GM23338 (cell line): ENCODE measurements around the gene CSTF2.

ENCODE experiments used
- CREB1 ChIP-seq: fragments of 250-450 bp; sonication (Bioruptor Pico); IDR thresholded peaks from 2 replicates; pipeline ENCODE4 v1.5.0; 2020; ENCODE audit warnings: low read depth, mild to moderate bottlenecking, moderate library complexity
- CTCF ChIP-seq, 2 experiments: fragments of 200-600 bp in 1 of 2; sonication (generic) in 1 of 2; conservative IDR thresholded peaks; 2 replicates each; pipeline versions ENCODE4 v1.5.1 to v1.6.1; 2016 to 2017; ENCODE audit warnings: antibody characterized with exemption in 2 of 2, low read depth in 2 of 2, mild to moderate bottlenecking in 2 of 2, moderate library complexity in 1 of 2
- EZH2 ChIP-seq: fragments of 200-600 bp; sonication (generic); IDR thresholded peaks from one replicate; pipeline ENCODE4 v1.8.0; 2017; ENCODE audit warnings: antibody characterized with exemption, mild to moderate bottlenecking, low read depth; ENCODE audit not compliant: unreplicated experiment
- EZH2phosphoT487 ChIP-seq: fragments of 200-600 bp; sonication (generic); IDR thresholded peaks from one replicate; pipeline ENCODE4 v1.8.1; 2018; ENCODE audit warnings: antibody characterized with exemption; ENCODE audit not compliant: unreplicated experiment
- JUNB ChIP-seq: IDR thresholded peaks from one replicate; pipeline ENCODE4 v1.6.1; 2016; ENCODE audit warnings: antibody characterized with exemption; ENCODE audit not compliant: unreplicated experiment
- NANOG ChIP-seq: IDR thresholded peaks from 2 replicates; pipeline ENCODE4 v1.6.1; 2016; ENCODE audit warnings: antibody characterized with exemption, borderline replicate concordance
- POLR2AphosphoS5 ChIP-seq: IDR thresholded peaks from 2 replicates; pipeline ENCODE4 v1.6.1; 2016; ENCODE audit warnings: antibody characterized with exemption, low read depth
- REST ChIP-seq: IDR thresholded peaks from one replicate; pipeline ENCODE4 v1.6.1; 2018; ENCODE audit warnings: antibody characterized with exemption; ENCODE audit not compliant: unreplicated experiment
- STAT1 ChIP-seq: IDR thresholded peaks from one replicate; pipeline ENCODE4 v1.6.1; 2016; ENCODE audit warnings: antibody characterized with exemption; ENCODE audit not compliant: unreplicated experiment
- ZNF114 ChIP-seq: fragments of 250-450 bp; sonication (Bioruptor Pico); IDR thresholded peaks from 2 replicates; pipeline ENCODE4 v1.5.0; 2020; ENCODE audit warnings: mild to moderate bottlenecking, moderate library complexity
- ZNF331 ChIP-seq: fragments of 250-450 bp; sonication (Bioruptor Pico); IDR thresholded peaks from 2 replicates; pipeline ENCODE4 v1.5.0; 2020; ENCODE audit warnings: low read depth, mild to moderate bottlenecking, moderate library complexity
- TF ChIP-seq, protein P1 (sequence below): IDR thresholded peaks from 2 replicates; pipeline ENCODE4 v1.6.1; 2016; ENCODE audit warnings: antibody characterized with exemption

DNA sequence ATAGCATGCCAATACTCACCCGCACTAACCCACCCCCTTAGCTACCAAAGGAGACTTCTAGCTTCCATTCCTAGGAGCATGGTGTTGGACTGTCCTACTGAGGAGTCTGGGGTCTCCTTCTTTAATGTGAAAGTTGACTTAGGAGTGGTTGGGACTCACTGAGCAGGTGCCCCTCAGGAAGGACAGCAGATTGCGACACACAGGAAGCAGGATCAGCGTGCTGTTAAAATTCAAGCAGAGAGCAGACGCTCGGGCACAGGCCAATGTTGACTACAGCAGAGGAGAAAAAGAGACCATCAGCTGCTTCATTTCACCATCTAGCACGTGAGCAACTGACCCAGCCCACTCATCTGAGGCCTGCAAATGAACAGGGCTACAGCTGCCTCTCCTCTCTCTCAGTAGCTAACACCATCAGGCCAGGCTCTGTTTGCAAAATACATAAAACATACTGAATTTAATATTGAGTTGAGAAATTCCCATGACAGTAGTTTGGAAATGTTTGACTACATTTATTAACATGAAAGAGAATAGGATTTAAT is 43.2 kb downstream of the CSTF2 start:
- TF ChIP-seq CTCF (conservative IDR thresholded peaks at IDR 0.05; ENCODE audit: low read depth in 2 of 2): no peak
- no peak for TF ChIP-seq EZH2phosphoT487
- TF ChIP-seq EZH2: no peak
- no peak for TF ChIP-seq POLR2AphosphoS5
- no peak for TF ChIP-seq REST
- TF ChIP-seq CREB1 (CRISPR knock-in tag): no peak
- TF ChIP-seq, protein P1, sequence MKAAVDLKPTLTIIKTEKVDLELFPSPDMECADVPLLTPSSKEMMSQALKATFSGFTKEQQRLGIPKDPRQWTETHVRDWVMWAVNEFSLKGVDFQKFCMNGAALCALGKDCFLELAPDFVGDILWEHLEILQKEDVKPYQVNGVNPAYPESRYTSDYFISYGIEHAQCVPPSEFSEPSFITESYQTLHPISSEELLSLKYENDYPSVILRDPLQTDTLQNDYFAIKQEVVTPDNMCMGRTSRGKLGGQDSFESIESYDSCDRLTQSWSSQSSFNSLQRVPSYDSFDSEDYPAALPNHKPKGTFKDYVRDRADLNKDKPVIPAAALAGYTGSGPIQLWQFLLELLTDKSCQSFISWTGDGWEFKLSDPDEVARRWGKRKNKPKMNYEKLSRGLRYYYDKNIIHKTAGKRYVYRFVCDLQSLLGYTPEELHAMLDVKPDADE: no peak
- TF ChIP-seq ZNF114 (CRISPR knock-in tag): no peak
- TF ChIP-seq STAT1: no peak
- TF ChIP-seq JUNB: no peak
- TF ChIP-seq ZNF331 (CRISPR knock-in tag): no peak
- no peak for TF ChIP-seq NANOG
